Tibial nerve (tissue), 4 donors: Measurements from ENCODE around the gene ADIPOQ. TPM values are rescaled to one million over a fixed set of nuclear protein-coding genes. Genes with fewer than 3 reads are reported as not detected.

Experiments
- DNase-seq, 2 donors: peaks; one replicate each; pipeline ENCODE4 v3.0.0-alpha.2; 2019; ENCODE audit warnings: low spot score in 2 of 2
- H3K27ac ChIP-seq, 4 donors: fragments of 200-600 bp; sonication (generic) in 3 of 4; one replicate each; pipeline ENCODE4 v1.5.1; 2017 to 2019; ENCODE audit warnings: mild to moderate bottlenecking in 1 of 4
- H3K27me3 ChIP-seq, 2 donors: fragments of 200-600 bp; sonication (generic) in 1 of 2; one replicate each; pipeline versions ENCODE4 v1.5.1 to v1.6.0; 2017 to 2019
- H3K36me3 ChIP-seq, 3 donors: fragments of 200-600 bp; sonication (generic); one replicate each; pipeline ENCODE4 v1.5.1; 2018 to 2019
- H3K4me1 ChIP-seq, 4 donors: fragments of 200-600 bp; sonication (generic) in 3 of 4; one replicate each; pipeline ENCODE4 v1.5.1; 2017 to 2019
- H3K4me3 ChIP-seq, 4 donors: fragments of 200-600 bp; sonication (generic) in 3 of 4; one replicate each; pipeline ENCODE4 v1.5.1; 2017 to 2019; ENCODE audit warnings: mild to moderate bottlenecking in 1 of 4, moderate library complexity in 1 of 4
- H3K9me3 ChIP-seq, 4 donors: fragments of 200-600 bp; sonication (generic) in 3 of 4; one replicate each; pipeline ENCODE4 v1.5.1; 2017 to 2019
- CTCF ChIP-seq, 5 experiments: fragments of 200-600 bp in 3 of 5; fragments of 450-650 bp in 2 of 5; sonication (generic) in 3 of 5; IDR thresholded peaks; one replicate each; pipeline ENCODE4 v1.5.1; 2016 to 2019; ENCODE audit warnings: antibody characterized with exemption in 5 of 5, mild to moderate bottlenecking in 3 of 5, moderate library complexity in 2 of 5
- EP300 ChIP-seq, 2 donors: sonication (generic); formaldehyde crosslinking; IDR thresholded peaks; one replicate each; pipeline ENCODE4 v1.6.1; 2017; ENCODE audit warnings: antibody characterized with exemption in 2 of 2, mild to moderate bottlenecking in 1 of 2
- POLR2A ChIP-seq, 2 donors: fragments of 450-650 bp; IDR thresholded peaks; one replicate each; pipeline ENCODE4 v1.6.1; 2017; ENCODE audit warnings: antibody characterized with exemption in 2 of 2, mild to moderate bottlenecking in 2 of 2, moderate library complexity in 2 of 2
- WGBS, 2 donors: methylation state at CpG; one replicate each; pipeline ENCODE4 v1.1.5; 2018; 5-methylcytosine and 5-hydroxymethylcytosine counted together
- total RNA-seq, 4 donors: library from RNA; depleted of rRNA; stranded (reverse); fragments of >200 nt; gene quantifications; one replicate each; pipeline ENCODE4 v1.1.0, GENCODE V29; 2016

The ADIPOQ gene
- total RNA-seq, 4 donors from 2014 or later, result 70.8 to 213 (median 172) TPM

GRCh38 chr3:186841620-186842019 is 890 bp upstream of the ADIPOQ start:
- H3K36me3 ChIP-seq, result no peaks in the 10 kb centered on the region
- WGBS, 2 donors, result 80 to 93% methylated on average over 4 of the region's 4 CpGs
- H3K9me3 ChIP-seq, result no peaks in the 10 kb centered on the region
- H3K4me1 ChIP-seq, result no peaks in the 10 kb centered on the region
- no peak overlapping the region for H3K4me3 ChIP-seq
- no peak overlapping the region for H3K27ac ChIP-seq
- TF ChIP-seq EP300 (IDR thresholded peaks at IDR 0.05), result no peak
- TF ChIP-seq POLR2A (IDR thresholded peaks at IDR 0.05), result no peak
- TF ChIP-seq CTCF (IDR thresholded peaks at IDR 0.05), result no peak
- H3K27me3 ChIP-seq, result peaks cover 0 to 19% of the 10 kb centered on the region in 2 donors
- DNase-seq, result no peak

GRCh38 chr3:186843039-186843432 is 526 bp downstream of the ADIPOQ start:
- DNase-seq, result no peak
- Histone ChIP-seq H3K27me3 (peaks cover 0 to 20% of the 10 kb centered on the region in 2 donors), H3K27ac (no peak overlapping the region), H3K36me3 (no peaks in the 10 kb centered on the region), H3K4me3 (no peak overlapping the region), H3K9me3 (no peaks in the 10 kb centered on the region), H3K4me1 (no peaks in the 10 kb centered on the region)
- 89 to 93% methylated on average over 3 of the region's 3 CpGs for WGBS, 2 donors
- TF ChIP-seq EP300 (IDR thresholded peaks at IDR 0.05) (no peak), POLR2A (IDR thresholded peaks at IDR 0.05) (no peak), CTCF (IDR thresholded peaks at IDR 0.05) (no peak)

- no peak overlapping the region for H3K4me3 ChIP-seq
- no peaks in the 10 kb centered on the region for H3K9me3 ChIP-seq
- no peaks in the 10 kb centered on the region for H3K36me3 ChIP-seq
- WGBS, 2 donors, result 84 to 85% methylated on average over 11 of the region's 11 CpGs
- H3K27me3 ChIP-seq, result peaks cover 0 to 20% of the 10 kb centered on the region in 2 donors
- H3K27ac ChIP-seq, result no peak overlapping the region
- TF ChIP-seq CTCF (IDR thresholded peaks at IDR 0.05) (no peak), EP300 (IDR thresholded peaks at IDR 0.05) (no peak)
- H3K4me1 ChIP-seq, result no peaks in the 10 kb centered on the region
- no peak for DNase-seq
These were observed 2.4 kb downstream of the ADIPOQ start for GRCh38 chr3:186844908-186845307.

GRCh38 chr3:186845756-186846155 is 3.2 kb downstream of the ADIPOQ start:
- H3K9me3 ChIP-seq, result no peaks in the 10 kb centered on the region
- no peaks in the 10 kb centered on the region for H3K36me3 ChIP-seq
- no peak for TF ChIP-seq CTCF (IDR thresholded peaks at IDR 0.05)
- H3K27me3 ChIP-seq, result peaks cover 0 to 20% of the 10 kb centered on the region in 2 donors
- no peak overlapping the region for H3K4me3 ChIP-seq
- no peak for DNase-seq
- no peaks in the 10 kb centered on the region for H3K4me1 ChIP-seq
- no peak overlapping the region for H3K27ac ChIP-seq
- WGBS, 2 donors, result 61 to 74% methylated on average over 10 of the region's 10 CpGs

GRCh38 chr3:186847437-186847836 is 4.9 kb downstream of the ADIPOQ start:
- DNase-seq, result no peak
- no peaks in the 10 kb centered on the region for H3K4me1 ChIP-seq
- H3K36me3 ChIP-seq, result no peaks in the 10 kb centered on the region
- H3K4me3 ChIP-seq, result no peak overlapping the region
- H3K27me3 ChIP-seq, result peaks cover 0 to 20% of the 10 kb centered on the region in 2 donors
- no peaks in the 10 kb centered on the region for H3K9me3 ChIP-seq
- no peak for TF ChIP-seq EP300 (IDR thresholded peaks at IDR 0.05)
- no peak for TF ChIP-seq CTCF (IDR thresholded peaks at IDR 0.05)
- TF ChIP-seq POLR2A (IDR thresholded peaks at IDR 0.05), result no peak
- WGBS, 2 donors, result 50 to 53% methylated on average over 2 of the region's 2 CpGs
- H3K27ac ChIP-seq, result no peak overlapping the region
